Measurements from ENCODE around the gene CDK19. TPM values are rescaled to one million over a fixed set of nuclear protein-coding genes. Genes with fewer than 3 reads are reported as not detected.

The CDK19 gene
- total RNA-seq, 1 experiment from 2014 or later, result 7.0 TPM

GRCh38 chr6:110723017-110723416, 92.3 kb downstream of the CDK19 start:
- no peaks in the 10 kb centered on the region for H3K79me2 ChIP-seq (ENCODE audit: insufficient read depth, low read length)
- no CpG with 5 or more reads among the region's 3 CpGs for WGBS (ENCODE audit: extremely low coverage, insufficient read length, low lambda C conversion rate)
- peaks cover 4 to 11% of the 10 kb centered on the region in 2 experiments for H3K4me1 Mint-ChIP-seq

More at GRCh38 chr6:110723017-110723416, 92.3 kb downstream of the CDK19 start:
- Histone ChIP-seq H3K18ac (ENCODE audit: insufficient read length, low read depth, low read length) (no peak overlapping the region), H2AFZ (ENCODE audit: low read length) (no peak overlapping the region), H2AK5ac (ENCODE audit: insufficient read length, low read length) (no peak overlapping the region), H3K14ac (ENCODE audit: insufficient read depth, low read length) (no peak overlapping the region), H3K4me1 (ENCODE audit: insufficient read depth, low read length) (no peaks in the 10 kb centered on the region; the same call in 1 of the 2 replicates), H2BK5ac (ENCODE audit: insufficient read length, low read length) (no peak overlapping the region), H2BK20ac (ENCODE audit: low read depth, low read length, poor library complexity, severe bottlenecking) (no peak overlapping the region), H4K8ac (replicated peaks; ENCODE audit: insufficient read length, low read depth, low read length) (no peak overlapping the region), H4K5ac (ENCODE audit: insufficient read length, low read depth, low read length) (no peak overlapping the region), H3K23me2 (ENCODE audit: insufficient read length, low read depth, low read length, poor library complexity, severe bottlenecking) (no peaks in the 10 kb centered on the region), H4K20me1 (ENCODE audit: control insufficient read depth, insufficient read depth, insufficient read length) (no peaks in the 10 kb centered on the region), H4K91ac (ENCODE audit: insufficient read length, low read depth, low read length) (no peak overlapping the region), H3K27me3 (ENCODE audit: insufficient read depth, low read length) (no peaks in the 10 kb centered on the region), H3K79me1 (ENCODE audit: insufficient read depth, low read depth, low read length, poor library complexity, severe bottlenecking) (no peaks in the 10 kb centered on the region), H3K4me2 (ENCODE audit: insufficient read depth, insufficient read length, low read length) (no peak overlapping the region), H2BK15ac (ENCODE audit: low read depth, low read length) (no peak overlapping the region), H3K4ac (ENCODE audit: low read depth, low read length) (no peak overlapping the region), H3K23ac (ENCODE audit: insufficient read length, low read depth, low read length) (no peak overlapping the region), H3K27ac (ENCODE audit: insufficient read length, low read depth, low read length) (no peak overlapping the region), H3K9ac (ENCODE audit: extremely low read depth, insufficient read length, low read length) (no peak overlapping the region), H3K9me3 (ENCODE audit: control insufficient read depth, low read depth, low read length) (no peaks in the 10 kb centered on the region), H3K56ac (ENCODE audit: insufficient read length, low read depth, low read length) (no peak overlapping the region), H2BK12ac (ENCODE audit: insufficient read length, low read depth, low read length) (no peak overlapping the region), H2BK120ac (ENCODE audit: low read depth, low read length, poor library complexity, severe bottlenecking) (no peak overlapping the region), H3T11ph (ENCODE audit: low read length) (no peak overlapping the region)
- Mint-ChIP-seq H3K36me3 (ENCODE audit: insufficient read depth in 1 of 3, low read depth in 3 of 3) (no peaks in the 10 kb centered on the region), H3K27ac (no peak overlapping the region), H3K4me3 (no peak overlapping the region), H3K9me3 (no peaks in the 10 kb centered on the region), H3K27me3 (ENCODE audit: low read depth) (no peaks in the 10 kb centered on the region)
- DNase-seq, result no peak
- no peak for TF ChIP-seq CTCF (conservative IDR thresholded peaks at IDR 0.05)

All from H9 (cell line).